ENCODE measurements around the gene TLR10. TPM values are rescaled to one million over a fixed set of nuclear protein-coding genes. Genes with fewer than 3 reads are reported as not detected.

TLR10 gene
- total and polyA plus RNA-seq, 2 experiments from 2014 or later, result 0.14 TPM; not detected in 1

- TF ChIP-seq EZH2phosphoT487 (IDR thresholded peaks at IDR 0.05; ENCODE audit: unreplicated experiment), result no peak
- TF ChIP-seq, protein P1, sequence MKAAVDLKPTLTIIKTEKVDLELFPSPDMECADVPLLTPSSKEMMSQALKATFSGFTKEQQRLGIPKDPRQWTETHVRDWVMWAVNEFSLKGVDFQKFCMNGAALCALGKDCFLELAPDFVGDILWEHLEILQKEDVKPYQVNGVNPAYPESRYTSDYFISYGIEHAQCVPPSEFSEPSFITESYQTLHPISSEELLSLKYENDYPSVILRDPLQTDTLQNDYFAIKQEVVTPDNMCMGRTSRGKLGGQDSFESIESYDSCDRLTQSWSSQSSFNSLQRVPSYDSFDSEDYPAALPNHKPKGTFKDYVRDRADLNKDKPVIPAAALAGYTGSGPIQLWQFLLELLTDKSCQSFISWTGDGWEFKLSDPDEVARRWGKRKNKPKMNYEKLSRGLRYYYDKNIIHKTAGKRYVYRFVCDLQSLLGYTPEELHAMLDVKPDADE (IDR thresholded peaks at IDR 0.05), result no peak
Measured at GRCh38 chr4:38805530-38806145, 22.8 kb upstream of the TLR10 start (continued).

DNA sequence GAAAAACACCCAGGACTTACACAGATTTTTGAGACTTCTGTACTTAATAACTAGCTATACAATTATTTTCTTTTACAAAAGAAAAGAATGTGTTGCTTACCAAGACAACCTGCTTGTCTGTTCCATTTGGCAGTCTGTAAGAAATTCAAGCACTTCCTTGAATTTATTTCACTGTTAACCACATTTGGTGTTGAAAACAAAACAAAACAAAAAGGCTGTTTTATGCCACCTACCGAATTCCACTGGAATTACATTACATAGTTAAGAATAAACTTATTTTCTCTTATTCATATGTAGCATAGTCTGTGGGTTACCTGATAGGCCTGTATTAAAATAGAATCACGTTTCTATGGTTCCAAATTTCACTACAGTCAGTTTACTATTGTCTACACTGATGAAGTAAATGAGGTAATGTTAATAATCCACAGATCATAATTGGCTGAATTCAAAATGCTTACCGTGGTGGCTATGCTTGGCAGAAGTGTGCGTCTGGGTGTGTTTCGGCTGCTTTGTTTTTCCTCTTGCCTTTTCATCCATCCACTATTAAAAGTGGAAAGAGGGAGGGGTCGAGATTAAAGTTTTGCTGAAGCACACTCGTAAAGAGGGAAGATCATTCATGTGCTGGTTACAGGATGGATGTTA is 22.0 kb upstream of the TLR10 start, which contains the start of gene TLR1:
TLR1 (minus strand) TSS at position 138 of the 642 bp plus-strand sequence. CDS start 5,960 bp downstream, outside the sequence.
- Histone ChIP-seq H3K4me2 (no peak within 1 kb of the TSS), H3F3A (replicated peaks; ENCODE audit: low read depth) (no peaks in the 10 kb centered on the region), H2AFZ (no peak within 1 kb of the TSS), H3K27ac (ENCODE audit: low read depth) (no peak within 1 kb of the TSS), H3K4me1 (ENCODE audit: insufficient read depth) (no peaks in the 10 kb centered on the region), H4K20me1 (replicated peaks; ENCODE audit: insufficient read depth) (no peaks in the 10 kb centered on the region), H3K27me3 (ENCODE audit: insufficient read depth) (no peaks in the 10 kb centered on the region), H3K4me3 (no peak within 1 kb of the TSS), H3K79me2 (replicated peaks; ENCODE audit: insufficient read depth) (no peaks in the 10 kb centered on the region), H3K36me3 (ENCODE audit: insufficient read depth) (no peaks in the 10 kb centered on the region), H3K9me2 (ENCODE audit: insufficient read depth) (0 out of 2 replicates have a peak, but pooled peaks cover 6% of the 10 kb centered on the region)
- peaks cover 17% of the 10 kb centered on the region for H3K36me3 Mint-ChIP-seq (ENCODE audit: low read depth)
- H3K27ac Mint-ChIP-seq, result no peak within 1 kb of the TSS
- DNase-seq (ENCODE audit: low spot score) (peak; percentile 27), ATAC-seq (no peak)
- H3K4me1 Mint-ChIP-seq, result no peaks in the 10 kb centered on the region; the same call in 2 of the 3 replicates
- no peak within 1 kb of the TSS for H3K4me3 Mint-ChIP-seq
- peaks cover 2% of the 10 kb centered on the region for H3K27me3 Mint-ChIP-seq (ENCODE audit: insufficient read depth, low read depth, poor library complexity)
- TF ChIP-seq, protein P1 (IDR thresholded peaks at IDR 0.05), result no peak
- no peak for TF ChIP-seq JUNB (IDR thresholded peaks at IDR 0.05; ENCODE audit: unreplicated experiment)
- TF ChIP-seq, protein P2, sequence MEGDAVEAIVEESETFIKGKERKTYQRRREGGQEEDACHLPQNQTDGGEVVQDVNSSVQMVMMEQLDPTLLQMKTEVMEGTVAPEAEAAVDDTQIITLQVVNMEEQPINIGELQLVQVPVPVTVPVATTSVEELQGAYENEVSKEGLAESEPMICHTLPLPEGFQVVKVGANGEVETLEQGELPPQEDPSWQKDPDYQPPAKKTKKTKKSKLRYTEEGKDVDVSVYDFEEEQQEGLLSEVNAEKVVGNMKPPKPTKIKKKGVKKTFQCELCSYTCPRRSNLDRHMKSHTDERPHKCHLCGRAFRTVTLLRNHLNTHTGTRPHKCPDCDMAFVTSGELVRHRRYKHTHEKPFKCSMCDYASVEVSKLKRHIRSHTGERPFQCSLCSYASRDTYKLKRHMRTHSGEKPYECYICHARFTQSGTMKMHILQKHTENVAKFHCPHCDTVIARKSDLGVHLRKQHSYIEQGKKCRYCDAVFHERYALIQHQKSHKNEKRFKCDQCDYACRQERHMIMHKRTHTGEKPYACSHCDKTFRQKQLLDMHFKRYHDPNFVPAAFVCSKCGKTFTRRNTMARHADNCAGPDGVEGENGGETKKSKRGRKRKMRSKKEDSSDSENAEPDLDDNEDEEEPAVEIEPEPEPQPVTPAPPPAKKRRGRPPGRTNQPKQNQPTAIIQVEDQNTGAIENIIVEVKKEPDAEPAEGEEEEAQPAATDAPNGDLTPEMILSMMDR (conservative IDR thresholded peaks at IDR 0.05; ENCODE audit: low read depth in 2 of 2), result peak in 1 of 2 experiments; percentile 44; a peak in 3 of 4 replicates
- no peak for TF ChIP-seq CREB1 (CRISPR knock-in tag; IDR thresholded peaks at IDR 0.05; ENCODE audit: low read depth)
- TF ChIP-seq STAT1 (IDR thresholded peaks at IDR 0.05; ENCODE audit: unreplicated experiment), result no peak
- peaks cover 52% of the 10 kb centered on the region for H3K9me3 Mint-ChIP-seq
